Small intestine (tissue), 16 donors: ENCODE measurements around the gene COX19. TPM values are rescaled to one million over a fixed set of nuclear protein-coding genes. Genes with fewer than 3 reads are reported as not detected.

Experiments used
- DNase-seq, 2 donors: peaks; one replicate each; pipeline versions ENCODE4 v3.0.0 to v3.0.0-alpha.2; 2013
- FAIRE-seq: peaks from 2 replicates; lab custom pipeline; 2012; peaks lifted over from hg19 to GRCh38; lab: Jason Lieb, UNC
- H3K27ac ChIP-seq, 3 donors: one replicate each; pipeline ENCODE4 v1.5.1; 2013; ENCODE audit warnings: low read length in 2 of 3, mild to moderate bottlenecking in 2 of 3, control low read depth in 1 of 3, inconsistent platforms in 1 of 3, low read depth in 1 of 3, moderate library complexity in 1 of 3
- H3K27me3 ChIP-seq, 3 donors: one replicate each; pipeline ENCODE4 v1.6.1; 2013; ENCODE audit warnings: low read length in 3 of 3, inconsistent platforms in 1 of 3; ENCODE audit not compliant: control insufficient read depth in 3 of 3, insufficient read depth in 3 of 3
- H3K36me3 ChIP-seq, 3 donors: one replicate each; pipeline ENCODE4 v1.6.1; 2013; ENCODE audit warnings: low read length in 3 of 3, inconsistent platforms in 1 of 3, low read depth in 1 of 3, mild to moderate bottlenecking in 1 of 3, moderate library complexity in 1 of 3; ENCODE audit not compliant: control insufficient read depth in 3 of 3, insufficient read depth in 2 of 3
- H3K4me1 ChIP-seq, 3 donors: one replicate each; pipeline ENCODE4 v1.6.1; 2013; ENCODE audit warnings: low read length in 2 of 3, inconsistent platforms in 1 of 3, low read depth in 1 of 3, mild to moderate bottlenecking in 1 of 3, moderate library complexity in 1 of 3; ENCODE audit not compliant: control insufficient read depth in 3 of 3, insufficient read depth in 2 of 3
- H3K4me3 ChIP-seq, 3 donors: one replicate each; pipeline ENCODE4 v1.5.1; 2013; ENCODE audit warnings: low read length in 3 of 3, control low read depth in 1 of 3, inconsistent platforms in 1 of 3, low read depth in 1 of 3, mild to moderate bottlenecking in 1 of 3, moderate library complexity in 1 of 3
- H3K9me3 ChIP-seq, 2 donors: one replicate each; pipeline ENCODE4 v1.6.1; 2013; ENCODE audit warnings: low read depth in 1 of 2, low read length in 1 of 2; ENCODE audit not compliant: control insufficient read depth in 2 of 2, insufficient read depth in 1 of 2
- WGBS, 3 donors: extraction: QIAGEN DNeasy Blood & Tissue Kit; methylation state at CpG; one replicate each; pipeline ENCODE4 v1.1.7; 2013; 5-methylcytosine and 5-hydroxymethylcytosine counted together
- long read RNA-seq, 10 donors: transcript quantifications; one replicate each; lab custom pipeline, GENCODE V29; 2026
- polyA plus RNA-seq, 4 donors: library from polyadenylated mRNA; stranded (reverse) in 3 of 4; unstranded in 1 of 4; fragments of 200-250 nt in 3 of 4; fragments of 120-200 nt in 1 of 4; gene quantifications; one replicate each; pipeline versions ENCODE4 v1.2.1 to v1.2.3, GENCODE V29; 2013
- donor health status: healthy with polysubstance abuse.
- donor health status: control.
- donor health status: control.
- donor health status: Bipolar disorder and iron deficiency.
- donor health status: healthy.

COX19 gene, protein sequence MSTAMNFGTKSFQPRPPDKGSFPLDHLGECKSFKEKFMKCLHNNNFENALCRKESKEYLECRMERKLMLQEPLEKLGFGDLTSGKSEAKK
- polyA plus RNA-seq, result 10 to 100 TPM in 2 of 4 donors, 1 to 10 TPM in 2; 8.9 to 41.6 (median 9.8) TPM
- long read RNA-seq, donor 1, transcript COX19-203 (2 exons, 714 nt), result minor isoform, 5 of 830 reads
- long read RNA-seq, donor 1, transcript COX19-201 (3 exons, 3,666 nt), result major isoform, 23 of 830 reads
- long read RNA-seq, donor 1, partial matches to known transcripts, result 523 of 830 reads
- long read RNA-seq, donor 1, other reads (novel, unspliced or antisense), result 278 of 830 reads
- long read RNA-seq, donor 2, partial matches to known transcripts, result 20 of 54 reads
- long read RNA-seq, donor 2, other reads (novel, unspliced or antisense), result 28 of 54 reads
- long read RNA-seq, donor 3, transcript COX19-201 (3 exons, 3,666 nt), result major isoform, 8 of 13 reads
- long read RNA-seq, donor 3, partial matches to known transcripts, result 0 of 13 reads
- long read RNA-seq, donor 3, other reads (novel, unspliced or antisense), result 0 of 13 reads
- long read RNA-seq, donor 4, partial matches to known transcripts, result 0 of 1 reads
- long read RNA-seq, donor 4, other reads (novel, unspliced or antisense), result 0 of 1 reads
- long read RNA-seq, donor 5, partial matches to known transcripts, result 244 of 282 reads
- long read RNA-seq, donor 5, other reads (novel, unspliced or antisense), result 34 of 282 reads
- long read RNA-seq, donor 6, partial matches to known transcripts, result 137 of 248 reads
- long read RNA-seq, donor 6, other reads (novel, unspliced or antisense), result 106 of 248 reads
- long read RNA-seq, donor 7, transcript COX19-201 (3 exons, 3,666 nt), result major isoform, 6 of 9 reads
- long read RNA-seq, donor 7, partial matches to known transcripts, result 0 of 9 reads
- long read RNA-seq, donor 7, other reads (novel, unspliced or antisense), result 0 of 9 reads
- long read RNA-seq, donor 8, partial matches to known transcripts, result 0 of 1 reads
- long read RNA-seq, donor 8, other reads (novel, unspliced or antisense), result 0 of 1 reads
- long read RNA-seq, donor 9, partial matches to known transcripts, result 59 of 109 reads
- long read RNA-seq, donor 9, other reads (novel, unspliced or antisense), result 47 of 109 reads
- long read RNA-seq, donor 10, transcript COX19-201 (3 exons, 3,666 nt), result minor isoform, 9 of 225 reads
- long read RNA-seq, donor 10, transcript COX19-203 (2 exons, 714 nt), result major isoform, 11 of 225 reads
- long read RNA-seq, donor 10, partial matches to known transcripts, result 191 of 225 reads
- long read RNA-seq, donor 10, other reads (novel, unspliced or antisense), result 14 of 225 reads

DNA sequence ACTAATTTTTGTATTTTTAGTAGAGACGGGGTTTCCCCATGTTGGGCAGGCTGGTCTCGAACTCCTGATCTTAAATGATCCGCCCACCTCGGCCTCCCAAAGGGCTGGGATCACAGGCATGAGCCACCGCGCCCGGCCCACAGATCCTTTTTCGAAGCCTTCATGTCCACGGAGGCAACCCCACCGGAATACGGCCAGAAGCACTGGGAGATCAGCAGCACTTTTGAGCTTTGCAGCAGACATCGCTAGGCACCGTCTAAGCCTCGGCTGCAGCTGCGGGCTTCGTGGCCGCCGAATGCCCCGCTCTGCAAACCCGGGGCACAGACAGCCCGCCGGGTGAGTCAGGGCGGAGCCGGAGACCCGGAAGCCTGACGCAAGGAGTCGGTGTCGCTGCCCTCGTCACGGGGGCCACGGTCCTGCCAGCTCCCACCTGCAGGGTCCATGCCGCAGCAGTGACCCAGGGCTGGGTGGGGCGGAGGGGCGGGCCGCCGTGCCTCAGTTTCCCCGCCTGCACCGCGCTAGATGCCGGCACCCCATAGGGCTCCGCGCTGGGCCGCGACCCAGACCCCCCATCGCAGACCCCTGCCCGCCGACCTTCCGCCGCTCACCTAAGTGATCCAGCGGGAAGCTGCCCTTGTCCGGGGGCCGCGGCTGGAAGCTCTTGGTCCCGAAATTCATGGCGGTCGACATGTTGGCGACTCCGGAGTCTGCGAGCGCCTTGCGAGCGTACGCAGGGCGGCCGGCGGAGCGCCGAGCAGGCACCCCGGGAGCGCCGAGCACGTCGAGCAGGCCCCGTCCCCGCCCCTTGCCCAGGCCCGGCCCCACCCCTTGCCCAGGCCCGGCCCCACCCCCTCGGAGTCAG lies at the start of gene COX19:
Gene COX19 (minus strand): TSS at position 730 of the 862 bp plus-strand sequence. CDS start 40 bp downstream, at position 690.
- WGBS, 3 donors, result 0% methylated on average over 68 to 78 of the region's 78 CpGs
- Histone ChIP-seq H3K27me3 (no peaks in the 10 kb centered on the region), H3K4me1 (peaks cover 10 to 66% (median 10%) of the 10 kb centered on the region in 3 donors), H3K4me3 (peak within 1 kb of the TSS; percentile 83 to 96 (median 92)), H3K27ac (peak within 1 kb of the TSS; percentile 91 to 95 (median 94)), H3K36me3 (peaks cover 2 to 28% (median 3%) of the 10 kb centered on the region in 3 donors), H3K9me3 (peaks cover 0 to 5% of the 10 kb centered on the region in 2 donors)
- FAIRE-seq (no peak), DNase-seq (peak; percentile 85 to 93)

DNA sequence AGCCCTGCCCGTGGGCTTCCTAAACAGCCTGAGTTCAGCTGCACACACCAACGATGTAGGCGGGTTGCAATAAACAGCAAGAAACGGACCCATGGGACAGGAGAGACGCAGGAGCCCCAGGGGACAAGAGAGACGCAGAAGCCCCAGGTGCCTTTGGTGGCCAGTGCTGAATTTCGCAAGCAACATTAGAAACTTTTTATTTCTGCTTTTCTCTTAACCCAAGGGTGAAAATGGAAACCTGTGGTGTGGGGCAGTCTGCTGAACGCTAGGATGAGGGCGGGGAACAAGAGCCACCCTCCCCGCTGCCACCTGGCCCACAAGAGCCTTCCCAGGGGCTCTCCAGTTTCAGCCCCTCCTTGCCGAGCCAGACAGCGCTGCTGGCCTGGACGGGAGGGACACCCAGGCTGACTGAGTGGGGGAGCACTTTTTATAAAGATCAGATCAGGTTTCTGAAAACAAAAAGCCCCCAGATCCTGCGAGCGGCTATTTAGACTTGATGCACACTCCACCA lies 49.0 kb upstream of the COX19 start:
- no peaks in the 10 kb centered on the region for H3K27me3 ChIP-seq
- H3K9me3 ChIP-seq, result peaks cover 0 to 19% of the 10 kb centered on the region in 2 donors
- DNase-seq (no peak), FAIRE-seq (no peak)
- peaks cover 0 to 74% (median 0%) of the 10 kb centered on the region in 3 donors for H3K36me3 ChIP-seq
- peak overlapping the region in 1 of 3 donors; percentile 32 for H3K27ac ChIP-seq
- WGBS, 3 donors, result 76 to 83% (median 80%) methylated on average over 15 of the region's 15 CpGs
- H3K4me1 ChIP-seq, result peaks cover 1 to 15% (median 3%) of the 10 kb centered on the region in 3 donors
- H3K4me3 ChIP-seq, result no peak overlapping the region

DNA sequence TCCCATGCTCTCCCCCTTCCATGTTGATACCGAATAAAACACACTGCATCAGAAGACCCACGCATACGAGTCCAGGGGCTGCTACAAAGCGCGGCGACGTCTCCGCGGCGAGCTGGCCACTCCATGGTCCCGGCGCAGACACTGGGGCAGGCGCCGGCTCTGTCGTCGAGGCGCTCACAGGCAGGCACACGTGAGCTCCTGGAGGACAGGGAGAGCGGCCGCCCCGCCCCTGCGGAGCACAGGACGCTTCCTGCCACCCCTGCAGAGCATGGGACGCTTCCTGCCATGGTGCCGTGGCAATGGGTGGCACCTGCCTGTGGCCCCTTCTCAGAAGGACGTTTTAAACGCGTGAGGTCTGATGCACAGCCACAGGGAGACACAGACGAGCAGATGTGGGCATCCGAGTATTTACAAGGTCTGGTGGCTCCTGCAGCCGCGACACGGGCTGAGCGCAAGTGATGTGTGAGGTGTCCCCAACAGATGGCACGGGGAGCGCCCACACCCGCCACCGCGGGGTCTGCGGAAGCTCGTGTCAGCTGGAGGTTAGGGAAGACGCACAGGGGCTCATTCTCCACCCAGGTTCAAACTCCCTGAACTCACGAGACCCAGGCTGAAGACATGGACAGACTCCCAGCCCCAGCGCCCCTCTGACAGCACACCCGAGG lies 47.6 kb upstream of the COX19 start:
- H3K4me3 ChIP-seq, result no peak overlapping the region
- H3K36me3 ChIP-seq, result peaks cover 0 to 82% (median 0%) of the 10 kb centered on the region in 3 donors
- H3K27ac ChIP-seq, result no peak overlapping the region
- WGBS, 3 donors, result 89 to 94% (median 91%) methylated on average over 45 of the region's 45 CpGs
- DNase-seq (no peak), FAIRE-seq (no peak)
- peaks cover 0 to 19% of the 10 kb centered on the region in 2 donors for H3K9me3 ChIP-seq
- H3K4me1 ChIP-seq, result peaks cover 0 to 6% (median 3%) of the 10 kb centered on the region in 3 donors
- H3K27me3 ChIP-seq, result no peaks in the 10 kb centered on the region

DNA sequence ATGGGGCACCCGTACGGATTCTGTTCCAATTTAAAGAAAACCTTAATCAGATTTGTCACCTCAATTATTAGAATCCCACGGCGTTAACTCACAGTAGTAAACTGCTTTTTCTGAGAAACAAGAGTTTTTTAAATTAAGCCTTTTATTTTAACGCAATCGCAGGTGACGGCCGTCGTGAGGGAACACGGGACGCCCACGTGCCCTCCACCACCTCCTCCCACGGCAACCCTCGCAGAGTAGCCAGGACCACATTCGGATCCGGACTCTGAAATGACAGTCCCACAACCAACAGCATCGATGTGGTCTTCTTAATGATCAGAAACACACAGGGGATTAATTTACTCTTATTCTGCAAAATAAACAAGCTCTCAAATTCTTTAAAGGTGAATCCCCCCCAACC lies 47.0 kb upstream of the COX19 start:
- Histone ChIP-seq H3K4me3 (no peak overlapping the region), H3K36me3 (peaks cover 0 to 86% (median 0%) of the 10 kb centered on the region in 3 donors), H3K27ac (no peak overlapping the region), H3K9me3 (peaks cover 0 to 19% of the 10 kb centered on the region in 2 donors), H3K4me1 (peaks cover 0 to 4% (median under 1%) of the 10 kb centered on the region in 3 donors), H3K27me3 (no peaks in the 10 kb centered on the region)
- 96 to 98% (median 97%) methylated on average over 17 of the region's 17 CpGs for WGBS, 3 donors
- no peak for FAIRE-seq
- no peak for DNase-seq

DNA sequence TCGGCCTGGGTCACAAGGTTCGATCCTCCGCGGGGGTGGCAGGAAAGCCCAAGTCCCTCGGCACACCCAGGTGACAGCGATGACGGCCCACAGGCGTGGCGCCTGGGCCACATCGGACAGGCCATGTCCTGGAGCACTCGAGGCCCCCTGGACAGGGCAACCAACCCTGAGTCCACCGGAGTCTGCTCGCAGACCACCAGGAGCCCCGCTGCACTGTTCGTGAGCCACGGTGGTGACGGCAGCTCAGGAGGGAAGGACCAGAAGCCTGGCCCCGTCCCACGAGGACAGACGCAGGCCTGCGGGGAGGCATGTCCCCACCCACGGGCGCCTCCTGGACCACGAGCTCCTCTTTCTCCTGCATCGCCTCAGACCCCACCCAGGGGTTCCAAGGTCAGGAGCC lies 46.6 kb upstream of the COX19 start:
- Histone ChIP-seq H3K27ac (no peak overlapping the region), H3K9me3 (peaks cover 0 to 19% of the 10 kb centered on the region in 2 donors), H3K36me3 (peaks cover 0 to 90% (median 0%) of the 10 kb centered on the region in 3 donors), H3K27me3 (no peaks in the 10 kb centered on the region), H3K4me3 (no peak overlapping the region), H3K4me1 (peaks cover 0 to under 1% (median 0%) of the 10 kb centered on the region in 3 donors)
- DNase-seq, result no peak
- FAIRE-seq, result no peak
- 94 to 98% (median 96%) methylated on average over 19 to 25 of the region's 25 CpGs for WGBS, 3 donors

DNA sequence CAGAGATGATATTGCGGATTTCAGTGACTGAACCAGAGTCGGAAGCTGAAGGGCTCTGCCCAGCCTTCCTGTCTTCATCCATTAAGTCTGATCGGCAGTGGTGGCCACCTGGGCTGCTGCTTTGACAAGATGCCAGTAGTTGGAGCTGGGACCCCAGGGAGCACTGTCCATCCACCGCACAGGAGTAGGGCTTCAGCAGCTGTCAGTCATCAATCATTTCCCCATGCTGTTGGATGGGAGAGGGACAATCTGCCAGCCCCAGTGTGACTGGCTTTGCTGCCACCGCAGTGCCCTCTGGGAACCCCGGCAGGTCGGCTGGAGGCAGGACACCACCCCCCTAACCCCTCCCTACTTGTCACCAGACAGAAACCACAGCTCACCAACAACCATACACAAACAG lies 46.0 kb upstream of the COX19 start:
- WGBS, 3 donors, result 89 to 97% (median 96%) methylated on average over 7 of the region's 7 CpGs
- FAIRE-seq (no peak), DNase-seq (no peak)
- Histone ChIP-seq H3K36me3 (peaks cover 0 to 86% (median 0%) of the 10 kb centered on the region in 3 donors), H3K4me1 (no peaks in the 10 kb centered on the region), H3K27ac (no peak overlapping the region), H3K9me3 (peaks cover 0 to 19% of the 10 kb centered on the region in 2 donors), H3K27me3 (no peaks in the 10 kb centered on the region), H3K4me3 (no peak overlapping the region)

DNA sequence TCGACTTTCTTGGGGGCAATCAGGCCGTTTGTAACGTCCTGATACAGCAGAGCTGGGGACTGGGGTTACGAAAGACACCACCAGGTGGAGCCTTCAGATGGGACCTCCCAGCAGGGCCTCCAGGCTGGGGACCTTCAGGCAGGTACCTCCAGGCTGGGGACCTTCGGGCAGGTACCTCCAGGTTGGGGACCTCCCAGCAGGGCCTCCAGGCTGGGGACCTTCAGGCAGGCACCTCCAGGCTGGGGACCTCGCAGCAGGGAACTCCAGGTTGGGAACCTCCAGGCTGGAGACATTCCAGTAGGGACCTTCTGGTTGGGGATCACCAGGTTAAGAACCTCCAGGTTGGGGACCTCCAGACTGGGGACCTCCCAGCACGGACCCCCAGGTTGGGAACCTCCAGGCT lies 45.5 kb upstream of the COX19 start:
- DNase-seq, result no peak
- H3K4me3 ChIP-seq, result no peak overlapping the region
- peaks cover 0 to under 1% (median 0%) of the 10 kb centered on the region in 3 donors for H3K4me1 ChIP-seq
- H3K9me3 ChIP-seq, result peaks cover 0 to 19% of the 10 kb centered on the region in 2 donors
- no peak for FAIRE-seq
- peaks cover 0 to 81% (median 0%) of the 10 kb centered on the region in 3 donors for H3K36me3 ChIP-seq
- no peak overlapping the region for H3K27ac ChIP-seq
- no peaks in the 10 kb centered on the region for H3K27me3 ChIP-seq
- whole genome bisulfite sequencing, 3 donors, result 81 to 90% (median 86%) methylated on average over 7 of the region's 7 CpGs
